GM21360 (cell line): Measurements from ENCODE around the gene CHN1.

Experiments
- ATAC-seq: cut with Tn5 transposase; IDR thresholded peaks from one replicate; pipeline ENCODE4 v1.9.1; 2021; ENCODE audit warnings: mild to moderate bottlenecking, moderate library complexity; ENCODE audit not compliant: unreplicated experiment

CHN1 gene

GRCh38 chr2:175004980-175005732 lies at the start of gene CHN1:
CHN1 (minus strand) TSS chr2:175005381; CDS start chr2:175004912, 469 bp downstream.
- ATAC-seq = peak; percentile 81

GRCh38 chr2:175054340-175054739 lies 49.2 kb upstream of the CHN1 start:
- ATAC-seq = no peak

GRCh38 chr2:175049661-175050060 lies 44.5 kb upstream of the CHN1 start:
- no peak for ATAC-seq

- ATAC-seq = no peak
Observed at GRCh38 chr2:175048275-175048674, 43.1 kb upstream of the CHN1 start.

- no peak for ATAC-seq
Observed at GRCh38 chr2:175039490-175039889, 34.3 kb upstream of the CHN1 start.

GRCh38 chr2:175039031-175039430 lies 33.9 kb upstream of the CHN1 start:
- no peak for ATAC-seq

- ATAC-seq = no peak
Observed at GRCh38 chr2:175037941-175038340, 32.8 kb upstream of the CHN1 start.

GRCh38 chr2:175036582-175037018 lies 31.4 kb upstream of the CHN1 start:
- no peak for ATAC-seq

GRCh38 chr2:175035806-175036205 lies 30.6 kb upstream of the CHN1 start:
- ATAC-seq = no peak

- ATAC-seq = no peak
Observed at GRCh38 chr2:175034716-175035115, 29.5 kb upstream of the CHN1 start.

- ATAC-seq = peak; percentile 52
Observed at GRCh38 chr2:175030380-175031271, 25.4 kb upstream of the CHN1 start.

- no peak for ATAC-seq
Observed at GRCh38 chr2:175027755-175028154, 22.6 kb upstream of the CHN1 start.

- ATAC-seq = no peak
Observed at GRCh38 chr2:175026385-175026784, 21.2 kb upstream of the CHN1 start.

GRCh38 chr2:175025946-175026345 lies 20.8 kb upstream of the CHN1 start:
- ATAC-seq = no peak

GRCh38 chr2:175025233-175025632 lies 20.1 kb upstream of the CHN1 start:
- ATAC-seq = no peak

GRCh38 chr2:175022923-175023322 lies 17.7 kb upstream of the CHN1 start:
- ATAC-seq = no peak

- no peak for ATAC-seq
Observed at GRCh38 chr2:175019566-175020327, 14.6 kb upstream of the CHN1 start.

- ATAC-seq = no peak
Observed at GRCh38 chr2:175017618-175018414, 12.6 kb upstream of the CHN1 start.

GRCh38 chr2:175015340-175015739 lies 10.2 kb upstream of the CHN1 start:
- no peak for ATAC-seq

GRCh38 chr2:175012516-175012915 lies 7.3 kb upstream of the CHN1 start:
- ATAC-seq = no peak
